ENCODE results near the gene CIAPIN1.

DNA sequence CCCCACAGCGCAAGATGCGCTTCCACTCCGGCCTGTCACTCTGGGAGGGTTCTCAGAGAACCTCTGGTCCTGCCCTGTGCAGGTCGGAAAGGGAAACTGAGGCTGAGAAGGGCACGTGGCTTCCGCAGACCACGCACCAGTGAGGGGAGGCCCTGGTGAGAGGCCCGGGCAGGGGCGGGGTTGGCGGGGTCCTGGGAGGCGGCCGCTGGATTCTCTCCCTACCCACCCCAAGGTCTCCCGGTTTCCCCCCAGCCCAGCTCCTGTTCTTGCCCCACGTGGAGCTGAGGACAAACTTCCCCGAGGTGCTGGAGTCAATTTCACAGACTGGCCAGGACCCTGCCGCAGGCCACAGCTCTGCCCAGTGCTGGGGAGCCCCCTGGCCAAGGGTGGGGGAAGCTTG lies 31.1 kb downstream of the CIAPIN1 start:
- TF ChIP-seq POLR2A (IDR thresholded peaks at IDR 0.05; ENCODE audit: low read length) (no peak), GATA1 (IDR thresholded peaks at IDR 0.05; ENCODE audit: low read depth, low read length) (no peak)
